Gastrocnemius medialis (tissue), 4 donors: ENCODE measurements around the gene R3HDM1.

Experiments used
- CTCF ChIP-seq, 5 experiments: fragments of 450-650 bp in 3 of 5; fragments of 200-600 bp in 2 of 5; sonication (generic) in 2 of 5; IDR thresholded peaks in 4 of 5; conservative IDR thresholded peaks in 1 of 5; 1 replicate in 4 of 5; 2 replicates in 1 of 5; pipeline ENCODE4 v1.5.1; 2016 to 2019; ENCODE audit warnings: antibody characterized with exemption in 5 of 5, mild to moderate bottlenecking in 3 of 5, moderate library complexity in 3 of 5
- POLR2A ChIP-seq, 2 donors: fragments of 450-650 bp; IDR thresholded peaks; one replicate each; pipeline ENCODE4 v1.6.1; 2017; ENCODE audit warnings: antibody characterized with exemption in 2 of 2, mild to moderate bottlenecking in 2 of 2, moderate library complexity in 2 of 2

DNA sequence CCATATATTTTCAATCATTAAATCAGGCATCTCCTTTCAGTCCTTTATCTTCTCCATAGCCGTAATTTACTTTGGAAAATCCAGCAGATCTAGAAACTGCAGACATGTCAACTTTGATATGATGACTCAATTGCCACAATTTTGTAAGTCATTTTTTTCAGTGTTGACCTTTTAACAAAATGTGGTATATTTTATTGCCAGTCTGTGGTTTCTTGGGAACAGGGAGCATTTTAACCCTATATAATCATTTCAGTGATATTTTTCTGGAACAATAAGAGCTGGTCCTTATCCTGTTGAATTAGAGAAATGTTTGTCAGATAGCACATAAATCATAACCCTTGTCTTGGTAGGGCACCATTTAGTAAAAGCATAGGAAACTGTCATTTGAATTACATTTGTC, 119.4 kb downstream of the R3HDM1 start:
- TF ChIP-seq CTCF (IDR thresholded peaks at IDR 0.05 in 4 of 5, conservative IDR thresholded peaks at IDR 0.05 in 1 of 5), result no peak
- no peak for TF ChIP-seq POLR2A (IDR thresholded peaks at IDR 0.05)
